Measurements from ENCODE around the gene RANBP17. TPM values are rescaled to one million over a fixed set of nuclear protein-coding genes. Genes with fewer than 3 reads are reported as not detected.

Gene RANBP17
- total RNA-seq, 2 donors from 2014 or later, result 5.4 to 19.8 TPM

DNA sequence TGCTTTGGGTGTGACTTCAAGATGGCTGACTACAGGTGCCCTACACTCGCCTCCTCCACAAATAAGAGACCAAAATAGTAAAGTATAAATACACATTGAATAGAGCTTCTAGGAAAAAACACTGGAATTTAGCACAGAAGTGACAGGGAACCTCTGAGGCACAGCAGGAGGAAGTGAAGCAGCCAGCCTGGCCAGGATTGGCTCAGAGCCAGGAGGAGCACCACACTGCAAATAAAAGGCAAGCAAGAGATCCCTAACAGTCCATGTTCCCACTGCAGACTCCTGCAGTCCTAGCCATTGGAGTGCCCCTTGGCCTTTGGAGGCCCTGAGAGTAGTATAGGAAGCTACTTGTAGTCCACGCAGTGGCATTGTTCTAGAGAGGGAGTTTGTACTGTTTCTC, 260.6 kb downstream of the RANBP17 start:
- no peak for TF ChIP-seq CTCF (IDR thresholded peaks at IDR 0.05)
- no peak for TF ChIP-seq POLR2AphosphoS5 (IDR thresholded peaks at IDR 0.05)
- no peak for TF ChIP-seq POLR2A (IDR thresholded peaks at IDR 0.05)
- no peaks in the 10 kb centered on the region for H3K27me3 ChIP-seq (replicated peaks; ENCODE audit: insufficient read depth)
- WGBS, result 76% methylated on average over 2 of the region's 2 CpGs
- DNase-seq (ENCODE audit: low spot score), result no peak
- H3K27ac ChIP-seq, result no peak overlapping the region
- no peaks in the 10 kb centered on the region for H3K36me3 ChIP-seq
- no peaks in the 10 kb centered on the region for H3K9me3 ChIP-seq
- intact Hi-C loops (cut with DNase I), result no loop called here
- no peaks in the 10 kb centered on the region for H3K4me1 ChIP-seq (replicated peaks)
- H3K4me3 ChIP-seq, result no peak overlapping the region

DNA sequence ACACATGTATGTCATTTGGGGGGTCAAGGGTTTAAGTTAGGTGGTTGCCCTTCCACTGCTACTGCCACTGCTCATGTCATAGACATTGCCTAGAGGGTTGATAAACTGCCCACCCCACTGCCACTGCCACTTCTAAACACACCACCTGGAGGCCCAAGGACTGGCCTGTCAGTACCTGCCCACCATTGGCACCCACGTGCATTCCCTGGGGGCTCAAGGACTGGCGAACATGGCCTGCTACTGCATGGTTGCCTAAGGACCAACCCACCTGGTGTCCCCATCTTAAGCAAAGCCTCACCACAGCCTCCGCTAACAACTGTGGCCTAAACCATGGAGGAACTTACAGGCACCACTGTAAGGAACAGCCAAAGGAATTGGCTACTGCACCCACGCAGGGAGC, 261.6 kb downstream of the RANBP17 start:
- no peaks in the 10 kb centered on the region for H3K27me3 ChIP-seq (replicated peaks; ENCODE audit: insufficient read depth)
- no peak overlapping the region for H3K4me3 ChIP-seq
- no peaks in the 10 kb centered on the region for H3K4me1 ChIP-seq (replicated peaks)
- no peaks in the 10 kb centered on the region for H3K9me3 ChIP-seq
- DNase-seq (ENCODE audit: low spot score), result no peak
- H3K36me3 ChIP-seq, result no peaks in the 10 kb centered on the region
- WGBS, result 92% methylated on average over 4 of the region's 4 CpGs
- TF ChIP-seq POLR2A (IDR thresholded peaks at IDR 0.05) (no peak), CTCF (IDR thresholded peaks at IDR 0.05) (no peak), POLR2AphosphoS5 (IDR thresholded peaks at IDR 0.05) (no peak)
- H3K27ac ChIP-seq, result no peak overlapping the region
- intact Hi-C loops (cut with DNase I), result no loop called here

DNA sequence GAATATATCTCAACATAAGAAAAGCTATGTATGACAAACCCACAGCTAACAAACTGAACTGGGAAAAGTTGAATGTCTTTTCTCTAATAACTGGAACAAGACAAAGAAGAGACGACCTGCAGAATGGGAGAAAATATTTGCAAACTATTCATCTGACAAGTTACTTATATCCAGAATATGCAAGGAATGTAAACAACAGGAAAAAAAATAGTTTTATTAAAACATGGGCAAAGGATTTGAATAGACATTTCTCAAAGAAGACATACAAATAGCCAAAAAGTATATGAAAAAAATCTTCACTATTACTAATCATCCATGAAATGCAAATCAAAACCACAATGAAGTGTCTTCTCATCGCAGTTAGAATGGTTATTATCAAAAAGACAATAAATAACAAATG, 265.5 kb downstream of the RANBP17 start:
- intact Hi-C loops (cut with DNase I), result no loop called here
- Histone ChIP-seq H3K27me3 (replicated peaks; ENCODE audit: insufficient read depth) (no peaks in the 10 kb centered on the region), H3K4me1 (replicated peaks) (no peaks in the 10 kb centered on the region), H3K9me3 (no peaks in the 10 kb centered on the region), H3K27ac (no peak overlapping the region), H3K4me3 (no peak overlapping the region), H3K36me3 (no peaks in the 10 kb centered on the region)
- DNase-seq (ENCODE audit: low spot score), result no peak
- no peak for TF ChIP-seq POLR2A (IDR thresholded peaks at IDR 0.05)
- no peak for TF ChIP-seq POLR2AphosphoS5 (IDR thresholded peaks at IDR 0.05)
- 65% methylated on average over 2 of the region's 2 CpGs for WGBS

DNA sequence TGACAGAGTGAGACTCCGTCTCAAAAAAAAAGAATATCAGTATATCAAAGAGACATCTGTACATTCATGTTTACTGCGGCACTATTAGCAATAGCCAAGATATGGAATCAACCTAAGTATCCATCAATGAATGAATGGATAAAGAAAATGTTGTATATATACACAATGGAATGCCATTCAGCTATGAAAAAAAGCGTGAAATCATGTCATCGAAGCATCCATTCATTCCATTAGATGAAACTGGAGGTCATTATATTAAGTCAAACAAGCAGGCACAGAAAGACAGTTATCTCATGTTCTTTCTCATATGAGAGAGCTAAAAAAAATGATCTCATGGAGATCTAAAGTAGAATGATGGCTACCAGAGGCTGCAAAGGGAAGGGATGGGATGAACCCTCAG, 266.3 kb downstream of the RANBP17 start:
- no peak for DNase-seq (ENCODE audit: low spot score)
- no peaks in the 10 kb centered on the region for H3K9me3 ChIP-seq
- H3K4me1 ChIP-seq (replicated peaks), result no peaks in the 10 kb centered on the region
- TF ChIP-seq CTCF (IDR thresholded peaks at IDR 0.05) (no peak), POLR2AphosphoS5 (IDR thresholded peaks at IDR 0.05) (no peak), POLR2A (IDR thresholded peaks at IDR 0.05) (no peak)
- no peak overlapping the region for H3K4me3 ChIP-seq
- WGBS, result 96% methylated on average over 4 of the region's 4 CpGs
- intact Hi-C loops (cut with DNase I), result no loop called here
- no peaks in the 10 kb centered on the region for H3K36me3 ChIP-seq
- no peak overlapping the region for H3K27ac ChIP-seq
- no peaks in the 10 kb centered on the region for H3K27me3 ChIP-seq (replicated peaks; ENCODE audit: insufficient read depth)

DNA sequence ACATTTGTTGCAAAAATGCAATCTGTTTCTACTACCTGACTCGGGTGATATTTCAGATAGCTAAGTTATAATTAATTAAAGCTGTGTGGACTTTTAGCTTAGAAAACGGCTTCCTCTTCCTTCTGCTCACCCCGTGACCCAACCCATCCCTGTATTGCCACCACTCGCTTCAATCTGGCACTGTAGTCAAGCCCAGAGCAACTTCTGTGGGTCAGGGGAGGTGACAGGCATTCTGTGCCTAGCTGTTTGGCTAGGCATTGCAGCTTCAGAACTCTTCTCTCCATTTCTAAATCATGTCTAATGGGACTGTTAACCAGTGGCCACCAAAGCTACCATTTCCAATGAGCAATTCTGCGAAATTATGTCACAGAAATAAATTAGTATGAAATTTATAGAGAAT, 267.5 kb downstream of the RANBP17 start:
- DNase-seq (ENCODE audit: low spot score), result no peak
- H3K9me3 ChIP-seq, result no peaks in the 10 kb centered on the region
- H3K36me3 ChIP-seq, result no peaks in the 10 kb centered on the region
- no peak overlapping the region for H3K27ac ChIP-seq
- no peaks in the 10 kb centered on the region for H3K4me1 ChIP-seq (replicated peaks)
- 83% methylated on average over 5 of the region's 5 CpGs for WGBS
- TF ChIP-seq POLR2AphosphoS5 (IDR thresholded peaks at IDR 0.05) (no peak), POLR2A (IDR thresholded peaks at IDR 0.05) (no peak), CTCF (IDR thresholded peaks at IDR 0.05) (no peak)
- no peaks in the 10 kb centered on the region for H3K27me3 ChIP-seq (replicated peaks; ENCODE audit: insufficient read depth)
- no peak overlapping the region for H3K4me3 ChIP-seq
- intact Hi-C loops (cut with DNase I), result no loop called here
